Dedifferentiated amniotic fluid mesenchymal stem cell (primary cell): ENCODE measurements around the gene JUNB.

Experiments used
- DNase-seq: peaks from one replicate; pipeline ENCODE4 v3.0.0-alpha.2; 2016; ENCODE audit errors: extremely low spot score

JUNB gene

DNA sequence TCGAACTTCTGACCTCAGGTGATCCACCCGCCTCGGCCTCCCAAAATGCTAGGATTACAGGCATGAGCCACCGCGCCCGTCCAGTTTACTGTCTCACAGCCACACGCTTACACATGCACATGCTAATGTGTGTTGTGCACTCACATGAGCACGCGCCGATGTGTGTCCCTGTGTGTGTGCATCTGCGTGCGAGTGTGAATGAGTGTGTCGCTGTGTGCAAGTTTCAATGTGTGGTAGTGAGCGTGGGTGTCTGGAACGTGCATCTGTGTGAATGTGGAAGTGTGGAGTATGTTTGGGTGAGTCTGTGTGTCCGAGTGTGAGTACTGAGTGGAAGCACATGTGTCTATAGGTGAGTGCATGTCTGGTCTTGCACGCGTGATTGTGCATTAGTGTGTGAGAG lies 51.2 kb downstream of the JUNB start:
- no peak for DNase-seq
